GM18861 (cell line): ENCODE data around the gene AP1S3.
A peak's percentile ranks its signal among the peaks of the same experiment; 100 is the strongest.
"Not testable (repeated sequence)": the region's sequence is repeated elsewhere in the genome, so short reads cannot be mapped to it uniquely, and the experiment has no call there.

Source experiments
- ATAC-seq: cut with Tn5 transposase; IDR thresholded peaks from one replicate; pipeline ENCODE4 v1.9.1; 2021; ENCODE audit not compliant: unreplicated experiment

AP1S3 gene

DNA sequence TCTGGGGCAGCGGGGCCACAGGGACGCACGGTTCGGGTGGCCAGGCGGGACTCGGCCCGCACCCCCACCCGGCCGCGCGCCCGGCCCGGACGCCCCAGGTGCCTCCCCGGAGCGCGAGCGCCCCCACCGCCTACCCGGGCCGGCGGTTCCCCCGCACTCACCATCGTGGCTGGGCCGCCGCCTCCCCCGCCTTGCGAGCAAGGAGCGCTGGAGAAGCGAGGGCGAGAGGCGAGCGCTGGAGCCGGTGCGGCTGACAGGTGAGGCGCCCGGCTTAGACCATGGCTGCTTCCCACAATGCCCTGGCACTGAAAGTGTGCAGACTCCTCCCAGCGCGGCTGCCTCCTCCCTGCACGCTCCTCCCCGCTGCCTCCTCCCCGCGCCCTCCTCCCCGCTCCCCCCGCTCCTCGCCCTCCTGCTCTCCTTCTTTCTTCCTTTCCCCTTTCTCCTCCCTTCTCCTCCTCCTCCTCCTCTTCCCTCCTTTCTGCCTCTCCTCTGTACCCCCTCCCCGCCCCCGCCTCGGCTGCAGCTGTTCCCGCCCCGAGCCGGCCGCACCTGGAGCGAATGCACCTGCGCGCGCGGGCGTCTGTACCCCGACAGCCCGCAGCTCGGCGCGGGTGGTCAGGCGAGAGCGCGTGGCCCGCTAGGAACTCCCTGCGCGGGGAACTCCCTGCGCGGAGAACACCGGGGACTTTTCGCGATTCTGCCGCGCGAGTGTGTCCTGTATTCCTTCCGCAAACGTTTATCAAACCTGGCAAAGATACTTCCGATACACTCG is at the start of gene AP1S3:
TSS of gene AP1S3 (minus strand) at position 296 of the 775 bp plus-strand sequence. CDS start at position 164, 132 bp downstream.
- ATAC-seq = peak; percentile 59

DNA sequence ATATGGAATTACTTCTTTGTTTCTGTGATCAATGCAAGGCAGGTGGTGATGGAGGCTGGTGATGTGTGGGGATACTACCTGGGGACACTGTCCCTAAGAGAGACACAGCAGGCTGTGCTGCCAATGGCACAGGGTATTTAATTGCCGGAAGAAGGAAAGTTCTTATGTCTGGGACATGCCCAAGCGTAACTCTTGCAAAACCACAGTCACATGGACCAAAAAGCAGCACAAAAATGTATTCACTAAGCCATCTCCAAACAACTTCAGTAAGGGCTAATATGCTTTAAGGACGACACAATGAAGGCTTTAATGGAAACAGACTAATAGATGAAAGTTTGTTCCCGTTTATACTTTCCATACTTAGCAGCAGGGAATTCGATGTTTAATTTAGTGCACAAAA is 49.7 kb upstream of the AP1S3 start:
- ATAC-seq = no peak

- ATAC-seq = no peak
Observed at GRCh38 chr2:223886726-223887125, 49.3 kb upstream of the AP1S3 start.

DNA sequence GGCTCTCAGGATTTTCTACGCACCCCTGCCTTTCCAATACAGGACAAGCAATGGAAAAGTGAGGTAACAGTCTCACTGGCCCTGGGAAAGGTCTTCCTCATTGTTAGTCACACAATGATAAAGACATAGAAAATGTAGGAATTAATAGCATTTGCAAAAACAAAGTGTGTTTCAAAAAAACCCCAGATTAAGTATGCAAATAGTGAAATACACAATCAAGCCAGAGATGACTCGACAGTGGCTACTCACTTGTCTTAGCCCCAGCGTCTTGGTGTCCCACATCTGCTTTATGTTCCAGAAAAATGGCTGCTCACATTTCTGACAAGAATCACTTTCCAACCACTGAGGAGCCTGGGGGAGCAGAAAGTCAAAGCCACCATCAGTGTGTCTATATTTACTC is 47.0 kb upstream of the AP1S3 start:
- peak; percentile 92 for ATAC-seq

DNA sequence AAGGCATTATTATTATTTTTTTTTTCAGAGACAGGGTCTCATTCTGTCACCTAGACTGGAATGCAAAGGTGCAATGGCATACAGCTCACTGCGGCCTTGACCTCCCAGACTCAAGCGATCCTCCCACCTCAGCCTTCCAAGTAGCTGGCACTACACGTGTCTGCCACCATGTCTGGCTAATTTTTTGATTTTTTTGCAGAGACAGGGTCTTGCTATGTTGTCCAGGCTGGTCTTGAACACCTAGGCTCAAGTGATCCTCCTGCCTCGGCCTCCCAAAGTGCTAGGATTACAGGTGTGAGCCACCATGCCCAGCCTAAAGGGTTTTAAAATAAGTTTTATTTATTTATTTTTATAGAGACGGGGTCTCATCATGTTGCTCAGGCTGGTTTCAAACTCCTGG is 45.3 kb upstream of the AP1S3 start:
- no peak for ATAC-seq

DNA sequence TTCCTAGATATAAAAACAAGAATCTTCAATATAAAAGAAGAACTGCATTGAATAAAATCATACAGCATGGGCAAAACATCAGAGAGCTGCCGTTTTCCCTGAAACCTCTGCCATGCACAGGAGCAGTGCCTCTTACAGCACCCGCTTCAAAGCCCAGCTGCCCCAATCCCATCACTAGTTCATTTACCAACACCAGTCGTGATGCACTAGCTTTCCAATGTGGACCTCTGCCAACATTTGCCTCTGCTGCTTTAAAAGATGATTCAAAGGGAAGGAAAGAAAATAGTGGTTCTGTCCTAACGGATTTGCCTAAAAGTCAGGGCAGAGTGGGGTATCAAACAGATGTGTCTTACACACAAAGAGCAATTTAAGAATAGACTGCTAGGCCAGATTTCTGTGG is 43.4 kb upstream of the AP1S3 start:
- ATAC-seq = no peak

- ATAC-seq = peak; percentile 92
Observed at GRCh38 chr2:223877721-223878410, 40.5 kb upstream of the AP1S3 start.

GRCh38 chr2:223873672-223874071 is 36.3 kb upstream of the AP1S3 start:
- ATAC-seq = no peak

GRCh38 chr2:223872772-223873171 is 35.4 kb upstream of the AP1S3 start:
- not testable (repeated sequence) for ATAC-seq

DNA sequence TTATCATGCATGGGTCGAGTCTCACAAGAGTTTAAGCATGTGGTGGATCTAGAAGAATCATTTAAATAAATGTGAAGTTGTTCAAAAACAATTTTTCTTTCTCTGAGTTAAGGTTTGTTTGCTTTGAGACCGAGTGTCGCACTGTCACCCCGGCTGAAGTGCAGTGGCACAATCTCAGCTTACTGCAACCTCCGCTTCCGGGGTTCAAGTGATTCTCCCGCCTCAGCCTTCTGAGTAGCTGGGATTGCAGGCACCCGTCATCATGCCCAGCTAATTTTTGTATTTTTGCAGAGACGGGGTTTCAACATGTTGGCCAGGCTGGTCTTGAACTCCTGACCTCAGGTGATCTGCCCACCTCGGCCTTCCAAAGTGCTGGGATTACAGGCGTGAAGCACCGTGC is 34.3 kb upstream of the AP1S3 start:
- not testable (repeated sequence) for ATAC-seq

DNA sequence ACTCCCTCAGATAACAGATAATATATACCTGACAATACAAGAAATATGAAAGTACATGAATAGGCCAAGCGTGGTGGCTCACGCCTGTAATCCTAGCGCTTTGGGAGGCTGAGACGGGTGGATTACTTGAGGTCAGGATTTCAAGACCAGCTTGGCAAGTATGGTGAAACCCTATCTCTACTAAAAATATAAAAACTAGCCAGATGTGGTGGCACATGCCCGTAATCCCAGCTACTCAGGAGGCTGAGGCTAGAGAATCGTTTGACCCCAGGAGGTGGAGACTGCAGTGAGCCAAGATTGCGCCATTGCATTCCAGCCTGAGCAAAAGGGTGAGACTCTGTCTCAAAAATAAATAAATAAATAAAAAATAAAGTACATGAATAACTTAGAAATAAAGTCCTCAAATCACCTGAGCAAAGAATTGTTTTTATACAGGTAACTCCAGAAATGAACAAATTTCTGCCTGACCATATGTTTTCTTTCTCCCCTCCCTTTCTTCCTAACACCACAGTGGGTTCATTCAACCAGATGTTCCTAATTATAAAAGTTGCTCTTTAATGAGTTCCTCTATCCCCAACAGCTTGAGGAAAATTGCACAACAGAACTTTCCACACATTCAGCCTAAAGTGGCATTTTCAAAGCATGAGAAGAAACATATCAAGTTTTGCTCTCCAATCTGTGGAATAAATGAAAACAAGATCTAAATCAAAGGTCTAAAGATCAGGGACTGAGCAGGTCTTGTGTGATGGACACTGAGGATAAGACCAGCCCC is 33.6 kb upstream of the AP1S3 start:
- no peak for ATAC-seq

- ATAC-seq = peak; percentile 55
Observed at GRCh38 chr2:223868005-223868404, 30.6 kb upstream of the AP1S3 start.

- peak; percentile 59 for ATAC-seq
Observed at GRCh38 chr2:223865907-223866508, 28.6 kb upstream of the AP1S3 start.

- no peak for ATAC-seq
Observed at GRCh38 chr2:223865124-223865523, 27.7 kb upstream of the AP1S3 start.

- ATAC-seq = no peak
Observed at GRCh38 chr2:223863491-223863890, 26.1 kb upstream of the AP1S3 start.

GRCh38 chr2:223860809-223861738 is 23.7 kb upstream of the AP1S3 start:
- ATAC-seq = no peak

DNA sequence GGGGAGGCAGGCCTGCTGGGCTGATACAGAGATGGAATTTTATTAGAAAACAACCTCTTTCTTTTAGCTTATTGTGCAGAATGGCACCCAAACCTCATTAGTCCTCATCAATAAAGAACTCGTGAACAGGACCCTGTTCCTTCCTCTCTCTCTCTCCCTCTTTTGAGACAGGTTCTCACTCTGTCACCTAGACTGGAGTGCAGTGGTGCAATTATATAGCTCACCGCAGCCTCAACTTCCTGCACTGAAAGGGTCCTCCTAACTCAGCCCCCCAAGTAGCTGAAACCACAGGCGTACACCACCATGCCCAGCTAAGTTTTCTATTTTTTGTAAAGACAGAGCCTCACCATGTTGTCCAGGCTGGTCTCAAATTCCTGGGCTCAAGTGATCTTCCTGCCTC is 21.7 kb upstream of the AP1S3 start:
- ATAC-seq = no peak

DNA sequence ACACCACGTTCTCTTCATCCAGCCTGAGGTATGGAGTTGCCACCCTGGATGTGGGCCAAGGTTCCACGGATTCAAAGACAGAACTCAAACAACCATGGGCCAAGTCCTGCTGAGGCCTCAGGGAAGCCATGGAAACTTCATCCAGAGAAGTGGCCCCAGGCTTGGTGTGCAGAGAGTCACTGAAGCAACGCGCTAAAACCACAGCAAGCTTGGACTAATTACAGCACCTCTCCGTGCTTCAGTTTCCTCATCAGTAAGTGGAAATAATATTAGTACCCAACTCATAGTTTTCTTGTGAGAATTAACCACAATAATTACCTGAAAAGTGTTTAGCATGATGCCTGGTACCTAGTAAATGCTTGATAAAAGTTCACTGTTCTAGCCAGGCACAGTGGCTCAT is 19.2 kb upstream of the AP1S3 start:
- peak; percentile 51 for ATAC-seq

DNA sequence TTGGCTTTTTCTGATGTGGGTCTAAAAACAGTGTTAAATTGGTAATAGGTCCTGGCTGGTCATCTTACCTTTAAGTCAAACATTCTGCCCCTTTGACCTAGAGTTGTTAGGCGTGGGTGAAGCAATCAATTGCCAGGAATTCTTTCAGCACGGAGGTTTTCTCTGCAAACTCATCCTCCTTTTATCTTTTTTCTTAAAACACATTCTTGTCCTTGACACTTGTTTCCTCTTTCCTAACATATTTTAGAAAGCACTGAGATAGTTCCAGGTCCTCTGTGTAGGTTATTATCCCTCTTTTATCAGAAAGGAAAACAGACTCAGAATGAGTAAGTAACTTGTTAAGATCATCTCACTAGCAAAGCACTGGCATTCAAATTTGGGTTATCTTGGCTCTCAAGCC is 18.6 kb upstream of the AP1S3 start:
- no peak for ATAC-seq

- ATAC-seq = no peak
Observed at GRCh38 chr2:223855426-223855825, 18.0 kb upstream of the AP1S3 start.
